DMS114 treated with DMSO at 0.1 percent for 48 hours (cell line): ENCODE data around the gene CHD5.
A peak's percentile ranks its signal among the peaks of the same experiment; 100 is the strongest.
"Not testable (repeated sequence)": the region's sequence is repeated elsewhere in the genome, so short reads cannot be mapped to it uniquely, and the experiment has no call there.

Source experiments
- DNase-seq: peaks from one replicate; lab custom pipeline; 2025; ENCODE audit not compliant: unreplicated experiment; lab: John Stamatoyannopoulos, UW

Gene CHD5

DNA sequence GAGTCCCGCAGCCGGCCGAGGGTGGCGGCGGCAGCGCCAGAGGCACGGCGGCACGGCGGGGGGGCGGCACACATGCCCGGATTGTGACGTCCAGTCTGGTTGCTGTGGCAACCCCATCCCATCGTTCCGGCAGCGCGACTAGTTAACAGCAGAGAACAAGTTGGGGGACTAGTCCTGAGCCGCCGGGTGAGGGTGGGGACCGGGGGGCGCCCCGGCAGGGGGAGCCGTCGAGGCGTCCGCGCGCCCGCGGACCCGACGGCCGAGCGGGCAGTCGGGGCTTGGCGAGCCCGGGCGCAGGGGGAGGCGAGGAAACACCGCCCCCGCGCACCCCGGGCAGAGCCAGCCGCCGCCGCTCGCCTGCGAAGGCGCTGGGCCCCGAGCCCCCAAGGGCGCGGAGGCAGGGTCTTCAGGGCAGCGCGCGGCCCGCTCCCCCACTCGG is at the start of gene CHD5:
TSS of gene CHD5 (minus strand) at position 54 of the 439 bp plus-strand sequence. CDS start 298 bp downstream, outside the sequence.
- DNase-seq, result peak; percentile 53

DNA sequence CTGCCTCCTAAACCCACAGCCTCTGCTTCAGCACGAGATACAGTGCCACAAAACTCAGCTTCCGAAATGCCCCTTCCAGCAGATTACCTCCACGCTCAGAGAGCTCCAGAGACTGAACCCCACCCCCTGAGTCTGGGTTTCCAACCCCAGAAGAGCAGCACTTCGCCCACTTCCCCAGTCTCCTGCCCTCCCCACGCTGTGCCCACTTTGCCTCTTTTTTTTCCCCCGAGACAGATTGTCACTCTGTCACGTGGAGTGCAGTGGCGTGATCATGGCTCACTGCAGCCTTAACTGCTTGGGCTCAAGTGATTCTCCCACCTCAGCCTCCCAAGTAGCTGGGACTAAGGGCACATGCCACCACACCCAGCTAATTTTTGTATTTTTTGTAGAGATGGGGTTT is 45.5 kb upstream of the CHD5 start:
- DNase-seq, result no peak

DNA sequence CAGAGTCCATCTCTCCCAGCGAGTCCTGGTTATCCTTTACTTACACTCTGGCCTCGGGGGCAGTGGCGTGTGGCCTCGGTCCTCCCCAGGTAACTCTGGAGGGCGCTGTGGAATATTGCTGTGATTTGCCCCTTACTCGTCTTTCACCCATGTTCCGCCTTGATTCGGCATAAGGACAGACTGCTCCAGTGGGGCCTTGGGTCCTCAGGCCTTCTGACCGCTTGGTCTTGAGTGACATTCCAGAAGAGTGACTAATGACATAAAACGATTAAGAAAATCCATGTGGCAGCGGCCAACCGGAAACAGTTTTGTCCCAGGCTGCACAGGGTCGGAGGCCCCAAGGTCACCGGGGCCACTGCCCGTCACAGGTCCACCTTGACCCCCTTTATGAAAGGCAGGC is 44.6 kb upstream of the CHD5 start:
- no peak for DNase-seq

DNA sequence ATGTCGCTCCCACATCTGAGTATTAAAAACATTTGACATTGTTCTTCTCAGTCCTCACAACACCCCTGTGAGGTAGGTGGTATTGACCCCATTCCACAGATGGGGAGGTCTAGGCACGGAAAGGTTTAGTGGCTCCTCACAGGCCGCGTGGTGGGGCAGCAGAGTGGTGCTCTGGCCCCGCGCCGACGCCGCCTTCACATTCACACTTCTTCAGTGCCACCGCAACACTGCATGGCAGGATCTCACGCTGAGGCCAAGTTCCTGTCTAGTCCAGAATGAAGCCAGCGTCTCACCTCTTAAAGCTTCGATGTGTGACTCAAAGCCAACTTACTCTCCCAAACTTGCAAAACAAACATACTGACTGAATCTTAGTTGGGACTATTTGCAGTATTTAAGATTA is 43.5 kb upstream of the CHD5 start:
- no peak for DNase-seq

- DNase-seq, result no peak
These were observed 42.5 kb upstream of the CHD5 start for GRCh38 chr1:6222636-6223035.

DNA sequence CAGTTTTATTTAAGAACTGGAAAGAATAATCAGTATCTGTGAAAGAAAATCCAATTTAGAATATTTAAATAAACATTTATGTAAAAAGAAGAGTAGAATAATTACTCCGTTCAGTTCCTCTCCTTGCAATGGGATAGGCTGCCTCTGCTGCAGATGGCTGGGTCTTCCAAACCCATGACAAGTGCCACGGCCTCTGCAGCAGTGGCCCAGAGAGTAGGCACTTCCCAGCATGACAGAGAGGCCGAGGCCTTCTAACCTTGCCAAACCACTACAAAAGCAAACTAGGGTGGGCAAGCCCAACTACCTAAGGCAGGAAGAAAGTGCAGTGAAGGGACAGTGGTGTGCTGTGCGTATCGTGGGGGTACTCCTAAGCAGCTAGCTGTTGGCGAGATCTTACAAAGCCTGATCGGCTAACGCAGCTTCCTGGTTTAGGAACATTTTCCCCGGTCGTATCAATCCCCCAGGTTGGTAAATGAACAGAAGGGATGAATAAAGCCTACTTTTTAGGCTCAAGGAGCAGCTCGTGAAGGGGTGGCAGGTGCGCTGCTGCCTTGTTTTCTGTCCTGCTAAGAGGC is 41.2 kb upstream of the CHD5 start:
- no peak for DNase-seq

DNA sequence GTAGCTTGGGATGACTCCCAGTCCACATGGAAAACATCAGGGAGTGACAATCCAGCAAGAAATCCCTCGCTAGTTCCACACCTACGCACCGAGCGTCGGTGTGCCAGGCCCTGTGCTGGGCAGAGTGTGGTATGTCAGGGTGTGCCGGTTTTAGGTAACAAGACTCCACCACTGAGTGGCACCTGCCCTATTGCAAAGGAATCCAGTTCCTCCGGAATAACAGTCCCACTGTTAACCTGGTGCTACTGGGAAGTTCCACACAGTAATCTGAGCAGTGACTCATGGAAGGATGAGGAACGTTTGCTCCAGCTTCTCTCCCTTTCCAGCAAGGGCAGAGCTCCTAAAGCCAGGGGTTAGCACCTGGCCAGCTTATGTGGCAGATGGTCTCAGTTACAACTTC is 40.1 kb upstream of the CHD5 start:
- DNase-seq, result no peak

- DNase-seq, result not testable (repeated sequence)
These were observed 39.5 kb upstream of the CHD5 start for GRCh38 chr1:6219641-6220040.

GRCh38 chr1:6218375-6219164 is 38.4 kb upstream of the CHD5 start:
- DNase-seq, result no peak

DNA sequence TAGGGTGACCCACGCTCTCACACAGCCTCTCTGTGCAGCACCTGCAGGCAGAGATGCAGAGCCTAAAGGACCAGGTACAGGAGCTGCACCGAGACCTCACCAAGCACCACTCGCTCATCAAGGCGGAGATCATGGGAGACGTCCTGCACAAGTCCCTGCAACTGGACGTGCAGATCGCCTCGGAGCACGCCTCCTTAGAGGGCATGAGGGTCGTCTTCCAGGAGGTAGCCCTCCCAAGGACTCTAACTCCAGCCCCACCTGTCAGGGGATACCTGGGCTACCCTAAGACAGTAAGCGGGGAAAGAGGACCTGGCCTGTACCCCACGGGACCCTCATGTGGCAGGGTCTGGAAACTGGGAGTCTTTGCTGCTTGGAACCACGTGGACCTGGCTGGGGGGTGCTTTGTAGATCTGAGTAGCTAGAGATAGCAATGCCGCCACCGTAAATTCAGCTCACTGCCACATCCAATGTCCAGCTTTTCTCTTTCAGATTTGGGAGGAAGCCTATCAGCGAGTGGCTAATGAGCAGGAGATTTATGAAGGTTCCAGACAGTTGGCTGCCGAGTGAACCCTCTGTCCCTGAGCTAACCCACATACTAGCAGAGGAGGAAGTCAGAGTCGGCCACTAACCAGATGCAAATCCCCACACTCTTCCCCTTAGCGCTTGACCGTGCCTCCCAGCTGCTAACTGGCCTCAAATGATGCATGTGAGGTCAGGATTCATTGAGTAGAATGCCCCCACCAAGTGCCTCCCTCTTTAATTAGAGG is 32.3 kb upstream of the CHD5 start:
- no peak for DNase-seq

- no peak for DNase-seq
These were observed 31.6 kb upstream of the CHD5 start for GRCh38 chr1:6211731-6212130.

GRCh38 chr1:6210591-6211355 is 30.7 kb upstream of the CHD5 start:
- DNase-seq, result no peak

GRCh38 chr1:6209661-6210580 is 29.8 kb upstream of the CHD5 start:
- DNase-seq, result no peak

DNA sequence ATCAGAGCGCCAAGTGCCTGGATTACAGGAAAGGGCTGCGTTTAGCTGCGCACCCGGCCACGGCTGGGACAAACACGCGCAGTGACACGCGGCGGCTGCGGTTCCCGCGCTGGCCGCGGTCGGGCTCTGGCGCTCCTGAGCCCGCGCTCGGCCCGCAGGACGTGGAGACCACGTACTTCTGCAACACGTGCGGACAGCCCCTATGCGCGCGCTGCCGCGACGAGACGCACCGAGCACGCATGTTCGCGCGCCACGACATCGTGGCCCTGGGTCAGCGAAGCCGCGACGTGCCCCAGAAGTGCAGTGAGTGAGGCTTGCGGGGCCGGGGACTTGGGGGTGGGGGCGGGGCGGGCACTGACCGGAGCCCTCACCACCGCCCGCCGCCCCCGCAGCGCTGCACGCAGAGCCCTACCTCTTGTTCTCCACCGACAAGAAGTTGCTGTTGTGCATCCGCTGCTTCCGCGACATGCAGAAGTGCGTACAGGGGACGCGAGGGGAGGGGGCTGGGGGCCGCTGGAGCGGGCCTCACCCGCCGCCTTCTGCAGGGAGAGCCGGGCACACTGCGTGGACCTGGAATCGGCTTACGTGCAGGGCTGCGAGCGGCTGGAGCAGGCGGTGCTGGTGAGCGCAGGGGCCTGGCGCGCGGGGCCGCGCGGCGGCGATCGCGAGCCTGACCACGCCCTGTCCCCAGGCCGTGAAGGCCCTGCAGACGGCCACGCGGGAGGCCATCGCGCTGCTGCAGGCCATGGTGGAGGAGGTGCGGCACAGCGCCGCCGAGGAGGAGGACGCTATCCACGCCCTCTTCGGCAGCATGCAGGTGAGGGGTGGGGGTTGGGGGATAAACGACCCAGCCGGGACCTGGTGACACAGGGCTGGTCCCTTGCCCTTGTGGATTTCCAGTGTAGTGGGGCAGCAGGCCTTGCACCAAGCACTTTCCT is 28.9 kb upstream of the CHD5 start:
- no peak for DNase-seq

GRCh38 chr1:6207921-6208320 is 27.8 kb upstream of the CHD5 start:
- DNase-seq, result no peak

DNA sequence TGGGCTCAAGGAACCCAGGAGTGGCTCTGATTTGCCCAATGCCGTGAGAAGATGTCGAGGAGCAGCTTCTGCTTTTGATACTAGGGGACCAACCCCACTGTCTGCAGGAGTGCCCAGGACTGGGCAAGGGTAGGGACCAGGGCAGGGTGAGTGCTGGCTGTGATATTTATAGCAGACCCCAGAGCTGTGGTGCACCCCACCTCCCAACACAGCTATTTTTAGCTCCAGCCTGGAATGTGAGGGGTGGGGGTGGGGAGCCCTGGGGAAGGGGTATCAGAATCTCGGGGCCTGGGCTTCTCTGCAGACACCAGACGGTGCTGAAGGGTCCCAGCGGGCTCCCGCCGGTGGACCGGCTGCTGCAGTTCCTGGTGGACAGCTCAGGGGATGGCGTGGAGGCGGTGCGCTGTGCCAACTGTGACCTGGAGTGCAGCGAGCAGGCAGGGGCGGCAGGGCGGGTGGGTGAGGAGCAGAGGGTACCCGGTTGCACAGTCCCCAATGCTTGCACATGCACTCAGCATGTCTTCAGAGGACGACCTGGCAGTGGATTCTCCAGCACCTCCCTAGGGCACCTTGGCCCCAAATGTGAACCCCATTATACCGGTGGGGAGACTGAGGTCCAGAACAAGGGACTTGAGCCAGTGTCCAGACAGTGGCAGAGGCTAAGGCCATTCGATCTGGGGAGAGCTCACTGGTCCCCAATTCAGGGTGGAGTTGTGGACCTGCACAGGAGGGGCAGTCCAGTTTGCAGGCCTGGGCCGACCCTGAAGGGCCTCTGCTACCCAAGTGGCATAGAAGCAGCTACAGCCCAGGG is 27.2 kb upstream of the CHD5 start:
- DNase-seq, result no peak

- no peak for DNase-seq
These were observed 26.4 kb upstream of the CHD5 start for GRCh38 chr1:6206520-6206855.

GRCh38 chr1:6205849-6206519 is 25.9 kb upstream of the CHD5 start, which contains the start of gene RNF207:
Gene RNF207, plus strand, starts transcription at chr1:6206119. Its CDS starts 417 bp downstream, at chr1:6206536.
- DNase-seq, result no peak
